GM04504 (cell line): ENCODE data around the gene TCF23.
"Not testable (repeated sequence)": the region's sequence is repeated elsewhere in the genome, so short reads cannot be mapped to it uniquely, and the experiment has no call there.

ENCODE experiments used
- DNase-seq: peaks from one replicate; pipeline ENCODE4 v3.0.0-alpha.2; 2012; ENCODE audit warnings: low read depth

Gene TCF23

GRCh38 chr2:27154488-27154887 lies 5.7 kb downstream of the TCF23 start:
- no peak for DNase-seq

GRCh38 chr2:27155069-27155520 lies 6.3 kb downstream of the TCF23 start:
- DNase-seq: no peak

- no peak for DNase-seq
Observed at GRCh38 chr2:27158468-27158867, 9.7 kb downstream of the TCF23 start.

- no peak for DNase-seq
Observed at GRCh38 chr2:27159271-27159670, 10.5 kb downstream of the TCF23 start.

GRCh38 chr2:27160191-27160590 lies 11.4 kb downstream of the TCF23 start:
- no peak for DNase-seq

GRCh38 chr2:27162151-27163121 lies 13.6 kb downstream of the TCF23 start:
- DNase-seq: no peak

GRCh38 chr2:27164960-27165763 lies 16.4 kb downstream of the TCF23 start:
- no peak for DNase-seq

- DNase-seq: no peak
Observed at GRCh38 chr2:27170581-27171337, 22.0 kb downstream of the TCF23 start.

GRCh38 chr2:27171351-27171848 lies 22.6 kb downstream of the TCF23 start:
- no peak for DNase-seq

- DNase-seq: no peak
Observed at GRCh38 chr2:27174638-27175037, 25.8 kb downstream of the TCF23 start.

- DNase-seq: no peak
Observed at GRCh38 chr2:27175330-27175729, 26.5 kb downstream of the TCF23 start.

GRCh38 chr2:27175781-27176180 lies 27.0 kb downstream of the TCF23 start:
- not testable (repeated sequence) for DNase-seq

- no peak for DNase-seq
Observed at GRCh38 chr2:27177441-27178351, 28.9 kb downstream of the TCF23 start.

- no peak for DNase-seq
Observed at GRCh38 chr2:27178469-27178868, 29.7 kb downstream of the TCF23 start.

- DNase-seq: no peak
Observed at GRCh38 chr2:27179344-27180000, 30.7 kb downstream of the TCF23 start.

GRCh38 chr2:27182346-27182745 lies 33.5 kb downstream of the TCF23 start:
- no peak for DNase-seq

- DNase-seq: no peak
Observed at GRCh38 chr2:27184115-27184514, 35.3 kb downstream of the TCF23 start.

- DNase-seq: peak; percentile 71
Observed at GRCh38 chr2:27185331-27186026, 36.7 kb downstream of the TCF23 start.

GRCh38 chr2:27186613-27187345 lies 38.0 kb downstream of the TCF23 start:
- DNase-seq: no peak
